ENCODE data around the gene ANGPTL4. TPM values are rescaled to one million over a fixed set of nuclear protein-coding genes. Genes with fewer than 3 reads are reported as not detected.

Gene ANGPTL4
- total RNA-seq, 4 donors from 2014 or later = 150 to 237 (median 190) TPM

GRCh38 chr19:8322638-8322997 lies 41.3 kb upstream of the ANGPTL4 start:
- no peak for TF ChIP-seq CTCF (IDR thresholded peaks at IDR 0.05; ENCODE audit: low read depth)

DNA sequence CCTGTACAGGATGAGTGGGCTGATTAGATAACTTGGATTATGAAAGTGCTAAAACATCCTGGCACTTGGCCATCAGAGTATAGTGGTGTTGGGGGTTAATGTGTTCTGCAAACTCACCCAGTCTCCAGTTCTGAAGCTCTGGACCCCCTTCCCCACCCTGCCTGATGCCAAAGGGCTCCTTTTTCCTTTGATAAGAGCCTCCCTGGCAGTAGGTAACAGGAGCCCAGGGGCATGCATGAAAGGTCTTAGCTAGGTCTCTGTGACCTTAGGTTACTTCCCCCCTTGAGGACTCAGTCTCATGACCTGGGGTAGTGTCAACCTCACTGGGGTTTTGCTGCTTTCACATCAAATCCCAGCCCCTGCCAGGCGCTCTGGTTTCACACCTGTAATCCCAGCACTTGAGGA lies 40.2 kb upstream of the ANGPTL4 start:
- TF ChIP-seq CTCF (IDR thresholded peaks at IDR 0.05; ENCODE audit: low read depth) = no peak

GRCh38 chr19:8324186-8325050 lies 39.5 kb upstream of the ANGPTL4 start:
- TF ChIP-seq CTCF (IDR thresholded peaks at IDR 0.05; ENCODE audit: low read depth) = no peak

- TF ChIP-seq CTCF (IDR thresholded peaks at IDR 0.05; ENCODE audit: low read depth) = no peak
Measured at GRCh38 chr19:8325454-8325853, 38.5 kb upstream of the ANGPTL4 start.

DNA sequence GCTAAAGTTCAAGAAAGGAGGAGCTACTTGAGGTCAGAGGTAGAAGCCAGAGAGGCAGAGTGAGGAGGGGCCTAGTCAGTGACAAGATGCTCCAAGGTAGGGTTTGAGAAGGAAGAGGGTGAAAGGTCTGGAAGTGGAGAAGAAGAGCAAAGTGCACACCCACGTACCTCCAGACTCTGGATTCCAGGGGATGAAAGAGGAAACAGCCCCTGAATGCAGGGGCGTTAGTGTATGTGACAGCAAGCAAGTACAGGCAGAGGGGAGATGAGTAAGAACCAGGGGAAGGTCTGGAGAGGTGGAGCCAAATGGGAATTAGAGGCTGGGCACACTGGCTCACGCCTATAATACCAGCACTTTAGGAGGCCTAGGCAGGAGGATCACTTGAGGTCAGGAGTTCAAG lies 34.0 kb upstream of the ANGPTL4 start:
- TF ChIP-seq CTCF (IDR thresholded peaks at IDR 0.05; ENCODE audit: low read depth) = no peak

DNA sequence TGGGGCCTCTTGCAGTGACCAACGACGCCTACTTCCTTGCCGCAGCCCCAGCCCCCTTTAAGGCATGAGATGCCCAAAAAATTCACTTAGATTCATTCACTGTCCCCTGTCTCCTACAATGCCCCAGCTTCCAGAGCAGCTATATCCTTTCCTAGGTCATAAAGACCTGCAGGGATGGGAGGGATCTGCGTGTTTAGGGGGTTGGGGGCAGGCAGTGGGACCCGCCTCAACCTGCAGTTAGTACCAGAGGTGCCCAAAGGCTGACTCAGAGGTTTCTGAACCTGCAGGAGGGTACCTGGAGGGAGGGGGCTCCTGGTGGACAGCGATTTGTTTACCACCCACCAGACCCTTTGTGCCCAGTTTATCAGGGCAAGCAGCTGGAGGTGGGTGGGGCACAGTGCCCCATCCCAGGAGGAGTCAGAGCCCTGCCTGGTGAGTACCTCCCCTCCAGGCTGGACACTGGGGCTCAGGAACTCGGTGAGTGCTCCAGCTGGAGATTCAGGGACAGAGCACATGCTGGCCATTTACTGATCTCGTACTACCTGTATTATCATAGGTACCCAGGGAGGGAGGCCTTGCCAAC lies 32.6 kb upstream of the ANGPTL4 start:
- TF ChIP-seq CTCF (IDR thresholded peaks at IDR 0.05; ENCODE audit: low read depth) = no peak

DNA sequence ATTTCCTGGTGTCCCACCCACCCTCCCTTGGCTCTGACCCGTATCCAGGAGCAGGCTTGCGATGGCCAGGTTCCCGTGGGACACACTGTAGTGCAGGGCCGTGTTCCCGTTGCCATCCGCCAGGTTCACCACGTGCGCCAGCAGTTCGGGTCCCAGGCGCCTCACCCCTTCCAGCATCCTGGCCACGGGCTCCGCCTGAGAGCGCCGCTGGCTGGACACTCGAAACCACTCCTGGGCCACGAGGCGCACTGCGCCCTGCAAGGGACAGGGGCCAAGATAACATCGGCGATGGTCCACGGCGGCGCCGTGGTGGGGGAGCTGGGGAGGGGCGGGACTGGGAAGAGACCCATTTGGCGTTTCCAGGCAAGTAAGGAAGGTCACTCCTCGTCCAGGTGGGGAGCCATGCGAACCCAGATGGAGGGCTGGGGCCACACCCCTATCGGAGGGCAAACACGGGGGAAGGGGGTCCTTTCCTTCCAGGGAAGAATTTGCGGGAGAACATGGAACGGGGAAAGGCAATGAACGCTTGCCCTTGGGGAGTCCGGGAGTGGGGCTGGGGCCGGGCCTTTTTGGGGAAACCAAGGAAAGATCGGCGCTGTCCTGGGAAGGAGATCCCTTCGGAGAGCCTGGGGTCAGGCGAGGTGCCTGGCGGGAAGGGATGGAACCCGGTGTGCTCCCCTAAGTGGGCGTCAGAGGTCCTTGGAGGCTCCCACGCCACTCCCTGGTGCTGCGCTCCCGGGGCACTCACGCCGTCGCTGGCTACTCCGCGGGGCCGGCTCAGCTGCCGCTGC lies 30.8 kb upstream of the ANGPTL4 start:
- no peak for TF ChIP-seq CTCF (IDR thresholded peaks at IDR 0.05; ENCODE audit: low read depth)

All from subcutaneous adipose tissue (tissue), 4 donors.